GM19099 (cell line): ENCODE measurements around the gene ARID3A.
A peak's percentile ranks its signal among the peaks of the same experiment; 100 is the strongest.

Experiments
- POLR2A ChIP-seq: IDR thresholded peaks from 3 replicates; pipeline ENCODE4 v1.6.1; 2011; ENCODE audit warnings: low read depth; ENCODE audit not compliant: insufficient read length; ENCODE audit errors: extremely low read depth

The ARID3A gene

GRCh38 chr19:903266-903797 lies 22.5 kb upstream of the ARID3A start:
- TF ChIP-seq POLR2A, result no peak

GRCh38 chr19:904545-904944 lies 21.3 kb upstream of the ARID3A start:
- no peak for TF ChIP-seq POLR2A

DNA sequence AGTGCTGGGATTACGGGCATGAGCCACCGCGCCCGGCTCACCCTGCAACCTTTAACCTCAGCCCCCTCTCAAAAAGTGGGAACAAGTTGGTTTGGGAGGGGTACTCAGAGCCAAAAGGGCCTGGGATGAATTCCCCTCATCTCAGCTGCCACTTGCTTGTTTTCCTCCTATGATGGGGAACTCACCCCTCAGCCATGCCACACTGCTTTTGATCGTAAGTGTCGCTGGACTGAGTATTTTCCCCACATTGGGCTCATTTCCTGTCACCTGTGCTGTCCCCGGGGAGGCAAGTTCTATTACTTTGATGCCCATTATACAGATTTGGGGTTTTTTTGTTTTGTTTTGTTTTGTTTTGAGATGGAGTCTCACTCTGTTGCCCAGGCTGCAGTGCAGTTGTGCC lies 19.4 kb upstream of the ARID3A start:
- TF ChIP-seq POLR2A, result no peak

DNA sequence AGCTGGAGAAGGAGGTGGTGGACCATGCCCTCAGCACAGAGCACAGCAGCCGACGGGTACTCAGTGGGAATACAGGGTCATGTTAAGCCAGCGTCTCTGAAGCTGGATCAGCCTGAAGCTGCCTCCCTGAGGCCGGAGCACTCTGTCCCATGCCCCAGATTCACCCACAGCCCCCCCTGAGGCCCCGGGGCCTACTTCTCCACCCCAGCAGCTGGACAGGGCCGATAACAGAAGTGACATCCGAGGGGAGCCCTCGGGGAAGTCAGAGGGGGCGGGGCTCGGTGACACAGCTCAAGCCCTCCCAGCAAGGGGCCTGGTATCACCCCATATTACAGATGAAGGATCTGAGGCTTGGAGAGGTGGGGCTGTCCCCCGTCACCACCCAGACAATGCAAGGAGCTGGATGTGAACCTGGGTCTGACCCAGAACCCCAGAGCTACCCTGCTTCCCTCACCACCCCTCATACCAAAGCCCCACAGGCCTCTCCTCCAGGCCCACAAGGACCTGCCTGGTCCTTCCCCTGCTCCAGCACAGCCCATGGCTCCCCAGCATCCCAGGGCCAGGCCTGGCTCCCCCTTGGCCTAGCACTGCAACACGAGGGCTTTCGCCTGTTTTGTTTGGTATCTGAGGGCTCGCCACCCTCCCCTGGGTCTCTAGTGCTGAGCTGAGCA lies 18.5 kb upstream of the ARID3A start:
- TF ChIP-seq POLR2A, result no peak

DNA sequence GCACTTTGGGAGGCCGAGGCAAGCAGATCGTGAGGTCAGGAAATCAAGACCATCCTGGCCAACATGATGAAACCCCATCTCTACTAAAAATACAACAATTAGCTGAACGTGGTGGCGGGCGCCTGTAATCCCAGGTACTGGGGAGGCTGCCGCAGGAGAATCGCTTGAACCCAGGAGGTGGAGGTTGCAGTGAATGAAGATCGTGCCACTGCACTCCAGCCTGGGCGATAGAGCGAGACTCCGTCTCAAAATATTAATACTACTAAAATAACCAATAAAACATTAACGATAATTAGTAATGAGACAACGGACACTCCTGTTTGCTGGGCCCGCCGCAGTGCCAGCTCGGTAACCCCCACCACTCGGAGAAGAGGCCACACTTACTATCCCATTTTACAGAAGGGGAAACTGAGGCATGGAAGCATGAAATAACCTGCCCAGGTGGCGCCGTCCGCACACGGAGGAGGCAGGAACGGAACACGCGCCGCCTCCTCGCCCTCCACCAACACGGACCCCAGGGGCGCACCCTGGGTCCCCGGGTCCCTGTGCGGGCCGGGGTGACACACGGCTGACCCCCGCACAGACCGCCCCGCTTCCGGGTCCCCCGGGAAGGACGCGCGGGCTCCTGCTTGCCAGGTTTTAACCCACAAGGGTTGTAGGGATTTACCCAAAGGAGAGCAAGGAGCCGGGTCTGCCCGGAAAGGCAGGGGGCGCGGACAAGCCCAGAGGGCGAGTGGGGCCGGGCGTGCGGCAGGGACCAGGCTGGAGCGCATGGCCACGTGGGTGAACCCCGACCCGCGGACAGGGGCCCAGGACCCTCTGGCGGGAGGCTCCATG lies 14.4 kb upstream of the ARID3A start:
- TF ChIP-seq POLR2A, result no peak

- no peak for TF ChIP-seq POLR2A
Measured at GRCh38 chr19:912181-913079, 13.4 kb upstream of the ARID3A start.

DNA sequence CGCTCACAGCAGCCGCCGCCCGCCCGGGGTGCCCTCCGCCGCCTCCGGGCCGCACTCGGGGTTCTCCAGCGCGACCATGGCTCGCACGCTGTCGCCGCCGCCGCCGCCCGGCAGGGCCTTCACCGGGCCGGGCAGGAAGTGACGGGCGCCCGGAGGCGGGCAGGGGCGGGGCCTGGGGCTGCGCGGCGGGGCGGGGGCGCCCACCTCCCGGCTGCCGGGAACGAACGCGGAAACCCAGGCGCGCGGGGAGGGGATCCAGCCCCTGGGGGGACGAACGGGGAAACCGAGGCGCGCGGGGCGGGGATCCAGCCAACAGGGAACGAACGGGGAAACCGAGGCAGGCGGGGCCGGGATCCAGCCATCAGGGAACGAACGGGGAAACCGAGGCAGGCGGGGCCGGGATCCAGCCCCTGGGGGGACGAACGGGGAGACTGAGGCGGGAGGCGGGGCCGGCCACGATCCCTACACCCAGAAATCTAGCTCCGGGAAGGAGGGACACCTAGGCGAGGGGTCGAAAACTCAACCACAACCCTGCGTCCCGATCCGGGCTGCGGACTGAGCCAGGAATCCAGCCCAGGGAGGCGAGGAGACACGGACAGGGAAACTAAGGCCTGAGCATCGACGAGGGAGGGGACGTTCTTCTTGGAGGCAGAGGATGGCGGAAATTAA lies 12.6 kb upstream of the ARID3A start, which contains the start of gene R3HDM4:
Gene R3HDM4 (minus strand): TSS at position 140 of the 669 bp plus-strand sequence. CDS start 62 bp downstream, at position 78.
- peak; percentile 82 for TF ChIP-seq POLR2A

GRCh38 chr19:916645-917322 lies 9.1 kb upstream of the ARID3A start:
- no peak for TF ChIP-seq POLR2A

DNA sequence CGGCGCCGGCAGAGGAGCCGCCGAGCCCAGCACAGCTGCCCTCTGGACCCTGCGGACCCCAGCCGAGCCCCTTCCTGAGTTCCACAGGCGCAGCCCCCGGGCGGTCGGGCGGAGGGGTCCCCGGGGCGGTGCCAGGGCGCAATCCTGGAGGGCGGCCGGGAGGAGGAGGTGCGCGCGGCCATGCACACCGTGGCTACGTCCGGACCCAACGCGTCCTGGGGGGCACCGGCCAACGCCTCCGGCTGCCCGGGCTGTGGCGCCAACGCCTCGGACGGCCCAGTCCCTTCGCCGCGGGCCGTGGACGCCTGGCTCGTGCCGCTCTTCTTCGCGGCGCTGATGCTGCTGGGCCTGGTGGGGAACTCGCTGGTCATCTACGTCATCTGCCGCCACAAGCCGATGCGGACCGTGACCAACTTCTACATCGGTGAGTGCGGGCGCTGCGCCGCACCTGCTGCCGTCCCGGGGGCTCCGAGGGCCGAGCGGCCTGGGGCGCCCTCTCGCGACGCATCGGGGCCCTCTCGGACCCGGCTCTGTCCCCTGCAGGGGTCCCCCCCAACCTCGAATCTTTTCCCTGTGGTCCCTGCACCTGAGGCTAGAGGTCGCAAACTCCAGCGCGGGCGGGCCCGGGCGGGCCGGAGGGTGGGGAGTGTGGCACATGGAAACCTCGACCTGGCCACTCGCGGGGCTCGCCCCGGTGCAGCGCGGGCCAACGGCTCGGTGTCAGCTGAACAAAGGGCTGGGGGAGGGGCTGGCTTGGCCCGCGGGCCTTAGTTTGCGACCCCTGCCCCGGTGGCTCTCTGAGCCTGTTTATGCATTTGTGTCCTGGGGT lies 8.3 kb upstream of the ARID3A start, which contains the start of gene KISS1R:
Gene KISS1R (plus strand): TSS at position 11 of the 829 bp plus-strand sequence. CDS start 170 bp downstream, at position 181.
- TF ChIP-seq POLR2A, result no peak

GRCh38 chr19:918152-918437 lies 7.7 kb upstream of the ARID3A start:
- TF ChIP-seq POLR2A, result no peak

DNA sequence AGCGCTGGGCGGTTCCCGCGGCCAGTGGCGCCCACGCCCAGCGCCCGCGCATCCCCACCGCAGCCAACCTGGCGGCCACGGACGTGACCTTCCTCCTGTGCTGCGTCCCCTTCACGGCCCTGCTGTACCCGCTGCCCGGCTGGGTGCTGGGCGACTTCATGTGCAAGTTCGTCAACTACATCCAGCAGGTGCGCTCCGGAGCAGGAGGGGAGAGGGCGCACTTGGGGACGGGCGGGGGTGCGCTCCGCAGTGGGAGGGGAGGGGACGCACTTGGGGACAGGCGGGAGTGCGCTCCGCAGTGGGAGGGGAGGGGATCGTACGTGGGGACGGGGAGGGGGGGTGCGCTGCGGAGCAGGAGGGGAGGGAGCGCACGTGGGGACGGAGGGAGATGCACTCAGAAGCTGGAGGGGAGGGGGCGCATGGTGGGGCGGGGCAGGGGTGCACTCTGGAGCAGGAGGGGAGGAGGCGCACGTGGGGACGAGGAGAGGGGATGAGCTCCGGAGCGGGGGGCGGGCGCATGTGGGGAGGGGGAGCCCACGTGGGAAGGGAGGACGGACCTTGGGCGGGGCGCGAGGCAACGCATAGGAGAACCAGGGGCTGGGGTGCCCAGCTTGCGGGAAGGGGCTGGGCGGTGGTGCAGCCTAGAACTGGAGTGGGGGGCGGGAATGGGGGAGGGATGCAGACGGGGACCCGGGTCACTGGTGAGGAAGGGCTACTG lies 7.2 kb upstream of the ARID3A start:
- TF ChIP-seq POLR2A, result no peak

DNA sequence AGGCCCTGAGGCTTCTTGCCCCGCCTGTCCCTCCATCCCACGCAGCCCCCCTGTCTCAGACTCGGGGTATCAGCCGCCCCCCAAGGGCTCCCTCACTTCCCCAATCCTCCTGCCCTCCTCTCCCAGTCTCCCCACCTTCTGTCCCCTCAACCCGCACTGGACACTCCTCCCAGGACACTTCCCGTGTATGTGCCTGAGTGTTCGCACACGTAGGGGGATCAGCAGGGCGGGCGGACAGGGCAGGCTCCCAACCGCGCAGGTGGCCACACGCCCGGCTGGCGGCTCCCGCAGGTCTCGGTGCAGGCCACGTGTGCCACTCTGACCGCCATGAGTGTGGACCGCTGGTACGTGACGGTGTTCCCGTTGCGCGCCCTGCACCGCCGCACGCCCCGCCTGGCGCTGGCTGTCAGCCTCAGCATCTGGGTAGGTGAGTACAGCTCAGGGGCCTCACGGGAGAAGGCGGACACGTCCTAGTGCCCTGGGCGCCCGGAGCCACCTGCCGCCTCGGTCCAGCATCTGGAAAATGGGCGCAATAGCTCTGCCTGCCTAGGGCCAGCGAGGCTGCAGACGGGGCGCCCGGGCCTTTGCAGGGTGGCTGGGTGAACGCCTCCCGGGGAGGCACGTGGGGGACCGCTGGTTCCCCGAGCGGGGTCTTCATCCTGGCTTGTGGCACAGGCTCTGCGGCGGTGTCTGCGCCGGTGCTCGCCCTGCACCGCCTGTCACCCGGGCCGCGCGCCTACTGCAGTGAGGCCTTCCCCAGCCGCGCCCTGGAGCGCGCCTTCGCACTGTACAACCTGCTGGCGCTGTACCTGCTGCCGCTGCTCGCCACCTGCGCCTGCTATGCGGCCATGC lies 6.4 kb upstream of the ARID3A start:
- TF ChIP-seq POLR2A, result no peak
